K562 treated with DMSO at 1 percent for 12 hours (cell line): ENCODE results near the gene LRFN3. TPM values are rescaled to one million over a fixed set of nuclear protein-coding genes. Genes with fewer than 3 reads are reported as not detected.

Source experiments
- total RNA-seq: library from RNA; unstranded; fragments of 300-600 nt; gene quantifications from 2 replicates; pipeline ENCODE4 v1.2.3, GENCODE V29; 2022; ENCODE audit not compliant: insufficient read depth

LRFN3 gene
- total RNA-seq: not detected in 2 replicates

GRCh38 chr19:35935911-35936737 is at the start of gene LRFN3:
TSS of gene LRFN3 (plus strand) at chr19:35936374. CDS start at chr19:35939426, 3,052 bp downstream.

GRCh38 chr19:35901854-35902661 is 34.1 kb upstream of the LRFN3 start, which contains the start of gene HCST:
TSS of gene HCST (plus strand) at chr19:35902529. CDS start at chr19:35902594, 65 bp downstream.

GRCh38 chr19:35908010-35908441 is 28.1 kb upstream of the LRFN3 start, which contains the start of gene TYROBP:
TSS of gene TYROBP (minus strand) at chr19:35908295. CDS start at chr19:35908228, 67 bp downstream.

Other genes starting within 250 kb of the LRFN3 start
- gene ZBTB32, start 231.8 kb upstream of the LRFN3 start, total RNA-seq: not detected in 2 replicates
- 20.4 and 28.5 TPM in 2 replicates for gene KMT2B, start 218.4 kb upstream of the LRFN3 start, total RNA-seq
- 10.9 and 19.2 TPM in 2 replicates for gene IGFLR1, start 193.9 kb upstream of the LRFN3 start, total RNA-seq
- gene U2AF1L4, start 191.0 kb upstream of the LRFN3 start, total RNA-seq: 4.5 and 8.7 TPM in 2 replicates
- 21.0 and 49.5 TPM in 2 replicates for gene PSENEN, start 190.7 kb upstream of the LRFN3 start, total RNA-seq
- 24.0 and 25.9 TPM in 2 replicates for gene LIN37, start 187.8 kb upstream of the LRFN3 start, total RNA-seq
- not detected in 2 replicates for gene HSPB6, start 179.3 kb upstream of the LRFN3 start, total RNA-seq
- gene PROSER3, start 178.2 kb upstream of the LRFN3 start, total RNA-seq: 5.4 and 18.6 TPM in 2 replicates
- gene ARHGAP33, start 160.8 kb upstream of the LRFN3 start, total RNA-seq: 4.2 and 5.9 TPM in 2 replicates
- gene PRODH2, start 123.5 kb upstream of the LRFN3 start, total RNA-seq: not detected in 2 replicates
- 1.3 and 1.9 TPM in 2 replicates for gene NPHS1, start 83.9 kb upstream of the LRFN3 start, total RNA-seq
- gene KIRREL2, start 79.5 kb upstream of the LRFN3 start, total RNA-seq: 0.20 TPM in 1 of 2 replicates, not detected in the other
- gene APLP1, start 67.8 kb upstream of the LRFN3 start, total RNA-seq: 7.4 and 15.0 TPM in 2 replicates
- gene NFKBID, start 35.8 kb upstream of the LRFN3 start, total RNA-seq: 5.8 and 7.3 TPM in 2 replicates
- not detected in 2 replicates for gene HCST, start 33.8 kb upstream of the LRFN3 start, total RNA-seq
- gene TYROBP, start 28.1 kb upstream of the LRFN3 start, total RNA-seq: 18.6 and 31.0 TPM in 2 replicates
- 49.4 and 74.2 TPM in 2 replicates for gene SDHAF1, start 58.8 kb downstream of the LRFN3 start, total RNA-seq
- 0.46 TPM in 1 of 2 replicates, not detected in the other for gene SYNE4, start 72.4 kb downstream of the LRFN3 start, total RNA-seq
- gene ALKBH6, start 77.8 kb downstream of the LRFN3 start, total RNA-seq: 35.2 and 37.1 TPM in 2 replicates
- 0.53 and 2.6 TPM in 2 replicates for gene CLIP3, start 96.5 kb downstream of the LRFN3 start, total RNA-seq
- gene THAP8, start 117.9 kb downstream of the LRFN3 start, total RNA-seq: 2.6 and 5.0 TPM in 2 replicates
- 19.3 and 36.3 TPM in 2 replicates for gene WDR62, start 118.5 kb downstream of the LRFN3 start, total RNA-seq
- gene OVOL3, start 174.8 kb downstream of the LRFN3 start, total RNA-seq: not detected in 2 replicates
- gene POLR2I, start 178.5 kb downstream of the LRFN3 start, total RNA-seq: 103 and 135 TPM in 2 replicates
- 57.0 and 83.4 TPM in 2 replicates for gene TBCB, start 179.1 kb downstream of the LRFN3 start, total RNA-seq
- 204 and 224 TPM in 2 replicates for gene CAPNS1, start 203.7 kb downstream of the LRFN3 start, total RNA-seq
- gene COX7A1, start 216.1 kb downstream of the LRFN3 start, total RNA-seq: not detected in 2 replicates